Gastroesophageal sphincter (tissue), 4 donors: Measurements from ENCODE around the gene NAP1L4. TPM values are rescaled to one million over a fixed set of nuclear protein-coding genes. Genes with fewer than 3 reads are reported as not detected.

Experiments used
- ATAC-seq: fragments of 150-250 bp; one replicate; pipeline ENCODE4 v1.9.1; 2016; ENCODE audit warnings: mild to moderate bottlenecking, moderate library complexity
- H3K27ac ChIP-seq, 4 donors: fragments of 200-600 bp; sonication (generic) in 3 of 4; 1 replicate in 3 of 4; 2 replicates in 1 of 4; pipeline ENCODE4 v1.5.1; 2016 to 2019
- H3K27me3 ChIP-seq: fragments of 200-600 bp; sonication (generic); one replicate; pipeline ENCODE4 v1.5.1; 2019
- H3K36me3 ChIP-seq, 2 donors: fragments of 200-600 bp; sonication (generic); one replicate each; pipeline ENCODE4 v1.5.1; 2019; ENCODE audit warnings: control low read depth in 1 of 2
- H3K4me1 ChIP-seq, 3 donors: fragments of 200-600 bp; sonication (generic); 1 replicate in 2 of 3; 2 replicates in 1 of 3; pipeline ENCODE4 v1.5.1; 2016 to 2019; ENCODE audit warnings: control low read depth in 2 of 3
- H3K4me3 ChIP-seq, 2 donors: fragments of 200-600 bp; sonication (generic); one replicate each; pipeline ENCODE4 v1.5.1; 2019; ENCODE audit warnings: mild to moderate bottlenecking in 1 of 2, moderate library complexity in 1 of 2
- H3K9me3 ChIP-seq, 3 donors: fragments of 200-600 bp; sonication (generic); one replicate each; pipeline ENCODE4 v1.5.1; 2017 to 2019; ENCODE audit warnings: control low read depth in 2 of 3
- CTCF ChIP-seq, 4 experiments: fragments of 200-600 bp in 2 of 4; fragments of 450-650 bp in 2 of 4; sonication (generic) in 1 of 4; IDR thresholded peaks; one replicate each; pipeline ENCODE4 v1.5.1; 2017 to 2019; ENCODE audit warnings: antibody characterized with exemption in 4 of 4, mild to moderate bottlenecking in 2 of 4, moderate library complexity in 2 of 4
- EP300 ChIP-seq: sonication (generic); formaldehyde crosslinking; IDR thresholded peaks from one replicate; pipeline ENCODE4 v1.6.1; 2017; ENCODE audit warnings: antibody characterized with exemption, mild to moderate bottlenecking
- POLR2A ChIP-seq, 2 donors: fragments of 450-650 bp; IDR thresholded peaks; one replicate each; pipeline ENCODE4 v1.6.1; 2017; ENCODE audit warnings: antibody characterized with exemption in 2 of 2, mild to moderate bottlenecking in 2 of 2, moderate library complexity in 1 of 2
- POLR2AphosphoS5 ChIP-seq: sonication (generic); formaldehyde crosslinking; IDR thresholded peaks from one replicate; pipeline ENCODE4 v1.6.1; 2017; ENCODE audit warnings: antibody characterized with exemption
- WGBS, 2 donors: methylation state at CpG; one replicate each; pipeline ENCODE4 v1.1.5; 2018; ENCODE audit warnings: low coverage in 1 of 2; 5-methylcytosine and 5-hydroxymethylcytosine counted together
- total RNA-seq, 4 donors: library from RNA; depleted of rRNA; stranded (reverse); fragments of >200 nt; gene quantifications; one replicate each; pipeline ENCODE4 v1.1.0, GENCODE V29; 2016

NAP1L4 gene
- total RNA-seq, 4 donors from 2014 or later: 107 to 175 (median 137) TPM

DNA sequence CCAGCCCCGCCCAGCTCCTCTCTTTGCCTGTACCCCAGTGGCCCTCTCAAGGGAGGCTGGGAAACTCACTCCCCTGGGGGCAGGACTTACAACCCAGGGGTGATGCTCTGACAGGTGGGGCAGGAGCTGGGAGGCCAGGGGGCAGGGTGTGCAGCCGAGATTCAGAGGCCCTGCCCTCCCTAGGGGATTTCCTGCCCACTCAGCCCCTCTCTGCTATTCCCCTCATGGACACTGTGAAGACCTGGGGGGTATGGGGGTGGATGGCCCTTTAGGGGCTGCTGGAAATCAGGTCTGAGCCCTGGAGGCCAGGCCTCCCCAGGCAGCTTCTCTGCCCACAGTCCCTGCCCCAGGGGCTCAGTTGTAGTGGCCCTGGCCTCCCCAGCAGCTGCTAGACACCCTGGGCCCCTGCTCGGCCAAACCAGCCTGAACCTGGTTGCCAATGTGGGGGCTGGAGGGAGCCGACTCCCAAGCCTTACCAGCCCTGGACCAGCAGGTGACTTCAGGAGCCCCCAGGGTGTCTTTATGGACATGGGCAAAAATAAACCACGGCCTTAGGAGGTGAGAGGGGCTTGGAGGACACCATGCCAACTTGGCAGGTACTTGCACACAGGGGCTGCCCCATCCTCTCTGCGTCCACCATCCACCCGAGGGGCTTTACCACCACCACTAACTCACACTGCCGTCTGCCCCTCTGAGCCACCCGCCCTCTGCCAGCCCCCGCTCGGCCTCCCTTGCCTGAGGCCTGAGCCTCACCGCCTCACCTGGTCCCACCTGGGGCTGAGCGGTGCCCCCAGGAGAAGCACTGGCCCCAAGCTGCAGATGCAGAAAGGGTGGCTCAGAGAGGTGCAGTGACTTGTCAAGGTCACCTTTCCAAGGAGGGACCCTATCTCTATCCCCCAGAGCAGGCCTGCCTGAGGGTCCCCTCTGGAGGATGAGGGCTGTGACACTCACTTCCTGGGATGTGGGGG lies 60.1 kb downstream of the NAP1L4 start:
- H3K9me3 ChIP-seq: peaks cover 0 to under 1% (median 0%) of the 10 kb centered on the region in 3 donors
- ATAC-seq: no peak
- H3K4me3 ChIP-seq: no peak overlapping the region
- H3K27ac ChIP-seq: no peak overlapping the region
- WGBS, 2 donors: 60 to 77% methylated on average over 1 to 7 of the region's 13 CpGs
- H3K4me1 ChIP-seq: peaks cover 0 to 32% (median 13%) of the 10 kb centered on the region in 3 donors
- no peak for TF ChIP-seq POLR2A (IDR thresholded peaks at IDR 0.05)
- no peak for TF ChIP-seq EP300
- H3K27me3 ChIP-seq: peaks cover 37% of the 10 kb centered on the region
- H3K36me3 ChIP-seq: no peaks in the 10 kb centered on the region

GRCh38 chr11:2931420-2931746 lies 60.7 kb downstream of the NAP1L4 start:
- Histone ChIP-seq H3K27me3 (peaks cover 44% of the 10 kb centered on the region), H3K36me3 (no peaks in the 10 kb centered on the region), H3K27ac (no peak overlapping the region), H3K4me3 (no peak overlapping the region), H3K9me3 (no peaks in the 10 kb centered on the region), H3K4me1 (peaks cover 0 to 32% (median 13%) of the 10 kb centered on the region in 3 donors)
- TF ChIP-seq EP300 (no peak), POLR2AphosphoS5 (no peak), POLR2A (IDR thresholded peaks at IDR 0.05) (no peak), CTCF (IDR thresholded peaks at IDR 0.05) (no peak)
- 72 to 79% methylated on average over 3 of the region's 4 CpGs for WGBS, 2 donors
- ATAC-seq: no peak

GRCh38 chr11:2930704-2931419 lies 61.3 kb downstream of the NAP1L4 start:
- peak; percentile 21 for ATAC-seq
- H3K4me3 ChIP-seq: peak overlapping the region in 1 of 2 donors; percentile 60
- peak overlapping the region in 3 of 4 donors; percentile 32 to 54 (median 47) for H3K27ac ChIP-seq

DNA sequence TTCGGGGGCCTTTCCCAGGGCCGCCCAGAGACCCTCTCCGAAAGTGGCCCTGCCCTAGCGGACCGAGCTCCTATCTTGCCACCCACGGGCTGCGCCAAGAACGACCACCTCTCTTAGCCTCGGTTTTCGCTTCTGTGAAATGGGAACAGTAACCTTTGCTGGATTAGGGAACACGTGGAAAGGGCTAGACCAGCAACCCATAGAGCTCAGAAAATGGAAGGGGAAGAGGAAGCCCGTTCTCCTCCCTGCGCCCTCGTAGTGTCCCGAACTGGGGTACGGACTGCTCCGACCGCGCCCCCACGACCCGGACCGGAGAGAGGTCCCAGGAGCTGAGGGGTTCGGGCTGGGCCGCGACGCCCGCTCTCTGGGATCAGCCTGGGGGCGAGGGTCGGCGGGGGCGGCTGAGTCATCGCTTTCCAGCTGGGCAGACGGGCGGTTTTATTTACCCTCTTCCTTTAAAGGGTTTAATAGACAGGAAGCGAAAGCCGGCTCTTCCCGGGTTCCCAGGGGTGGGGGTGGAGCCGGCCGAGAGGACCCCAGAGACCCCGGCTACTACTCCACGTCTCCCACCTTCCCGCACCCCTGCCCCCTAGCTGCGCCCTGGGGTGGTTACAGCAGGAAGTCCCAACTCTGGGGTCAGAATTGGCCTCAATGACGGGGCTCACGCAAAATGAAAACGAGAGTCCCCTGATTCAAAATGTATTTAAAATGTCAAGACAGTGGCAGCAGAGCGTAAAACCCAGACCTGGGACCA lies 62.0 kb downstream of the NAP1L4 start:
- H3K36me3 ChIP-seq: no peaks in the 10 kb centered on the region
- H3K4me3 ChIP-seq: peak overlapping the region; percentile 11 to 60
- peak overlapping the region in 3 of 4 donors; percentile 32 to 54 (median 47) for H3K27ac ChIP-seq
- WGBS, 2 donors: 3% methylated on average over 8 to 14 of the region's 47 CpGs
- H3K27me3 ChIP-seq: peaks cover 49% of the 10 kb centered on the region
- peaks cover 0 to 32% (median 13%) of the 10 kb centered on the region in 3 donors for H3K4me1 ChIP-seq
- TF ChIP-seq CTCF (IDR thresholded peaks at IDR 0.05) (peak in 1 of 4 experiments; percentile 25), POLR2AphosphoS5 (no peak)
- no peak for ATAC-seq
- H3K9me3 ChIP-seq: no peaks in the 10 kb centered on the region

More at GRCh38 chr11:2930704-2931419, 61.3 kb downstream of the NAP1L4 start:
- WGBS, 2 donors: 36% methylated on average over 9 of the region's 21 CpGs; no CpG with 5 or more reads in 1 of the 2 donors
- H3K36me3 ChIP-seq: no peaks in the 10 kb centered on the region
- H3K4me1 ChIP-seq: peaks cover 0 to 32% (median 13%) of the 10 kb centered on the region in 3 donors
- TF ChIP-seq POLR2A (IDR thresholded peaks at IDR 0.05) (no peak), CTCF (IDR thresholded peaks at IDR 0.05) (peak in 3 of 4 experiments; percentile 22 to 67 (median 25)), EP300 (no peak), POLR2AphosphoS5 (no peak)
- no peaks in the 10 kb centered on the region for H3K9me3 ChIP-seq
- H3K27me3 ChIP-seq: peaks cover 46% of the 10 kb centered on the region

GRCh38 chr11:2929531-2929949 lies 62.6 kb downstream of the NAP1L4 start:
- H3K36me3 ChIP-seq: no peaks in the 10 kb centered on the region
- TF ChIP-seq POLR2AphosphoS5 (no peak), EP300 (no peak), CTCF (IDR thresholded peaks at IDR 0.05) (no peak), POLR2A (IDR thresholded peaks at IDR 0.05) (no peak)
- H3K4me3 ChIP-seq: peak overlapping the region; percentile 11 to 60
- peak; percentile 66 for ATAC-seq
- H3K9me3 ChIP-seq: no peaks in the 10 kb centered on the region
- H3K27ac ChIP-seq: peak overlapping the region in 3 of 4 donors; percentile 32 to 54 (median 47)
- peaks cover 53% of the 10 kb centered on the region for H3K27me3 ChIP-seq
- H3K4me1 ChIP-seq: peaks cover 0 to 32% (median 13%) of the 10 kb centered on the region in 3 donors
- 5% methylated on average over 4 of the region's 48 CpGs; no CpG with 5 or more reads in 1 of the 2 donors for WGBS, 2 donors
